ENCODE measurements around the gene CKS1B.

Gene CKS1B

GRCh38 chr1:155003227-155003765 is 28.8 kb downstream of the CKS1B start:
- peak; percentile 73 for DNase-seq

- peak; percentile 69 for DNase-seq
These were observed 29.4 kb downstream of the CKS1B start for GRCh38 chr1:155003766-155004351.

- DNase-seq = no peak
These were observed 30.0 kb downstream of the CKS1B start for GRCh38 chr1:155004352-155005075.

- no peak for DNase-seq
These were observed 30.9 kb downstream of the CKS1B start for GRCh38 chr1:155005076-155006011.

GRCh38 chr1:155006601-155007101 is 32.2 kb downstream of the CKS1B start:
- peak; percentile 68 for DNase-seq

- DNase-seq = no peak
These were observed 32.9 kb downstream of the CKS1B start for GRCh38 chr1:155007251-155007828.

- DNase-seq = no peak
These were observed 33.8 kb downstream of the CKS1B start for GRCh38 chr1:155008015-155008941.

GRCh38 chr1:155009221-155009711 is 34.8 kb downstream of the CKS1B start:
- no peak for DNase-seq

- DNase-seq = no peak
These were observed 35.3 kb downstream of the CKS1B start for GRCh38 chr1:155009742-155010141.

GRCh38 chr1:155010211-155010918 is 35.9 kb downstream of the CKS1B start:
- no peak for DNase-seq

- DNase-seq = no peak
These were observed 36.5 kb downstream of the CKS1B start for GRCh38 chr1:155011004-155011416.

GRCh38 chr1:155011437-155012025 is 37.0 kb downstream of the CKS1B start:
- no peak for DNase-seq

GRCh38 chr1:155012026-155012546 is 37.6 kb downstream of the CKS1B start:
- DNase-seq = peak; percentile 89

- no peak for DNase-seq
These were observed 38.5 kb downstream of the CKS1B start for GRCh38 chr1:155012776-155013602.

GRCh38 chr1:155013632-155014031 is 39.2 kb downstream of the CKS1B start:
- no peak for DNase-seq

- no peak for DNase-seq
These were observed 40.4 kb downstream of the CKS1B start for GRCh38 chr1:155014709-155015508.

GRCh38 chr1:155015527-155016230 is 41.2 kb downstream of the CKS1B start:
- DNase-seq = no peak
